ENCODE results near the gene TMC8. TPM values are rescaled to one million over a fixed set of nuclear protein-coding genes. Genes with fewer than 3 reads are reported as not detected.

Gene TMC8
- total and polyA plus RNA-seq, 2 experiments from 2014 or later, result 1.1 to 3.1 TPM

DNA sequence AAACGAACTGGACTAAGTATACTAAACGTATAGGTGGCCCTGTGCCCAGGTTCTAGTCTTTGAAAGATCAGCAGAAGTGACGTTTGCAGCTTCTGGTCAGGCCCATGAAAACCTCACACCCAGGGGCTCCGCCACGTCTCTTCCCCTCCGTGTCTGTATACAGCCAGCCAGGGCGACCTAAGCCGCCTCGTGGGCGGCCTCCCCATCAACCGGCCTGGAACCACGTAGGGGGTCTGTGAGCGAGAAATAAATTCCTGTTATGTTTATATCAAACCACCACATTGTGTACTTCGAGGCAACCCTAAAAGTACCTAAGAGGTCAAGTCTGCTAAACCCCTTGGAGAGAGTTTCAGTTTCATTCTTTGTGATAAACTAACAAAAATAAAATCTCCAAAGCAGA, 49.5 kb downstream of the TMC8 start:
- Histone ChIP-seq H3K4me1 (ENCODE audit: low read depth) (peaks cover 27% of the 10 kb centered on the region), H3K9me3 (ENCODE audit: low read depth) (no peaks in the 10 kb centered on the region), H3K27ac (peak overlapping the region; percentile 48), H3K36me3 (no peaks in the 10 kb centered on the region), H3K4me3 (no peak overlapping the region), H3K27me3 (no peaks in the 10 kb centered on the region)
- no peak for DNase-seq (ENCODE audit: low read depth in 1 of 2, low spot score in 1 of 2)
- TF ChIP-seq, protein P1, sequence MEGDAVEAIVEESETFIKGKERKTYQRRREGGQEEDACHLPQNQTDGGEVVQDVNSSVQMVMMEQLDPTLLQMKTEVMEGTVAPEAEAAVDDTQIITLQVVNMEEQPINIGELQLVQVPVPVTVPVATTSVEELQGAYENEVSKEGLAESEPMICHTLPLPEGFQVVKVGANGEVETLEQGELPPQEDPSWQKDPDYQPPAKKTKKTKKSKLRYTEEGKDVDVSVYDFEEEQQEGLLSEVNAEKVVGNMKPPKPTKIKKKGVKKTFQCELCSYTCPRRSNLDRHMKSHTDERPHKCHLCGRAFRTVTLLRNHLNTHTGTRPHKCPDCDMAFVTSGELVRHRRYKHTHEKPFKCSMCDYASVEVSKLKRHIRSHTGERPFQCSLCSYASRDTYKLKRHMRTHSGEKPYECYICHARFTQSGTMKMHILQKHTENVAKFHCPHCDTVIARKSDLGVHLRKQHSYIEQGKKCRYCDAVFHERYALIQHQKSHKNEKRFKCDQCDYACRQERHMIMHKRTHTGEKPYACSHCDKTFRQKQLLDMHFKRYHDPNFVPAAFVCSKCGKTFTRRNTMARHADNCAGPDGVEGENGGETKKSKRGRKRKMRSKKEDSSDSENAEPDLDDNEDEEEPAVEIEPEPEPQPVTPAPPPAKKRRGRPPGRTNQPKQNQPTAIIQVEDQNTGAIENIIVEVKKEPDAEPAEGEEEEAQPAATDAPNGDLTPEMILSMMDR (IDR thresholded peaks at IDR 0.05; ENCODE audit: low read depth, low read length), result no peak

DNA sequence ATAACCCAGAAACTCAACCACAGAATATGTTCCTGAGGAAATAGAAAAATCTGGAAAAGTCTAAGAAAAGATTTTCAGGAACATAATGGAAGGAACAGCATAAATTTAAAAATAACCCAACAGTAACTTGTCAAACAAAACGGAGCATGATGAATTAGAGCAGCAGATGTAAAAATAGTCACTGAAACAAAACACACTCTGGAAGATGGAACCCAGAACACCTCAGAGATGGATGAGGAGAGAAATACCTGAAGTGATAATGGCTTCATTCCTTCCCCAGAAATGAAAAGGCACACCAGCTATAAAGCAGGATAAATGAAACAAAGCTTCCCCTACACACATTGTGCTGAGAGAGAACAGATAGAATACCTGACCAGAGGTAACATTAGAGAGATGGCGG, 49.9 kb downstream of the TMC8 start:
- no peak for DNase-seq (ENCODE audit: low read depth in 1 of 2, low spot score in 1 of 2)
- H3K36me3 ChIP-seq, result no peaks in the 10 kb centered on the region
- H3K4me3 ChIP-seq, result no peak overlapping the region
- peaks cover 27% of the 10 kb centered on the region for H3K4me1 ChIP-seq (ENCODE audit: low read depth)
- H3K9me3 ChIP-seq (ENCODE audit: low read depth), result no peaks in the 10 kb centered on the region
- TF ChIP-seq, protein P1 (IDR thresholded peaks at IDR 0.05; ENCODE audit: low read depth, low read length), result no peak
- H3K27me3 ChIP-seq, result no peaks in the 10 kb centered on the region
- H3K27ac ChIP-seq, result peak overlapping the region; percentile 48

DNA sequence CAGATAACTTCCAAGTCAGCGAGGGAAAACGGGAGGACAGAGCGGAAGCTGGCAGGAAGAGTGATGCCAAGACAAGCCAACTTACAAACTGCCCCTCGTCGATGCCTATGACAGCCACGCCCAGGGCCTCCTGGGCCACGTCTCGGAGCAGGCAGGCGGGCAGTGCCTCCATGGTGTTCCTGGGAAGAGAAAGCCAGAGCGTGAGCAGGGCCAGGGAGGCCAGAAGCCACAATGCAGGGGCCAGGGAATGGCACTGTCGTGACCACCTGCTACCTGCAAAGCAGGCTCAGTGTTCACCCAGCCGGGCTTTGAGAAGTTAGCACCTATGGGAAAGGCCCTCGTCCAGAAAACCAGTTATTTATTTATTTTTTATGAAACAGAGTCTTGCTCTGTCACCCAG, 51.9 kb downstream of the TMC8 start:
- H3K27me3 ChIP-seq, result no peaks in the 10 kb centered on the region
- DNase-seq (ENCODE audit: low read depth in 1 of 2, low spot score in 1 of 2), result no peak
- peaks cover 13% of the 10 kb centered on the region for H3K4me1 ChIP-seq (ENCODE audit: low read depth)

DNA sequence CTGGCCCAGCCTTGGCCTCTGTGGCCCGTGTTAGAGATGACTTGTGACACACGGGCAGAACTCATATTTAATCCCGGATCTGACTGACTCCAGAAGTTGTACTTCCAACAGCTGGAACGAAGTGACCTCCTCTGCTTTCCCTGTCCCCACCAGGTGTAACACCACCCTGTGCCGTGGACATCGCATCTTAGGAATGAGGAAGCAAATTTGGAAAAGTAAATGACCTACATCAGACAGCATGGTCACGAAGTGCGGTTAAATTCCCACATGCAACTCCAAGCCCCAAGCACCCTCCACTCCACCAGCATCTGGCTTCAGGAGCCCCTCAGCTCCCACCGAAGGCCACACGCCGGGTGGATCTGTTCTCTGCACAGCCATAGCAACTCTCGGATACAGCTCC, 53.3 kb downstream of the TMC8 start:
- Histone ChIP-seq H3K27ac (no peak overlapping the region), H3K36me3 (no peaks in the 10 kb centered on the region)
- TF ChIP-seq, protein P1 (IDR thresholded peaks at IDR 0.05; ENCODE audit: low read depth, low read length), result no peak

More for the DNA sequence above, 51.9 kb downstream of the TMC8 start:
- TF ChIP-seq, protein P1 (IDR thresholded peaks at IDR 0.05; ENCODE audit: low read depth, low read length), result no peak
- Histone ChIP-seq H3K9me3 (ENCODE audit: low read depth) (no peaks in the 10 kb centered on the region), H3K4me3 (no peak overlapping the region), H3K27ac (no peak overlapping the region), H3K36me3 (no peaks in the 10 kb centered on the region)

DNA sequence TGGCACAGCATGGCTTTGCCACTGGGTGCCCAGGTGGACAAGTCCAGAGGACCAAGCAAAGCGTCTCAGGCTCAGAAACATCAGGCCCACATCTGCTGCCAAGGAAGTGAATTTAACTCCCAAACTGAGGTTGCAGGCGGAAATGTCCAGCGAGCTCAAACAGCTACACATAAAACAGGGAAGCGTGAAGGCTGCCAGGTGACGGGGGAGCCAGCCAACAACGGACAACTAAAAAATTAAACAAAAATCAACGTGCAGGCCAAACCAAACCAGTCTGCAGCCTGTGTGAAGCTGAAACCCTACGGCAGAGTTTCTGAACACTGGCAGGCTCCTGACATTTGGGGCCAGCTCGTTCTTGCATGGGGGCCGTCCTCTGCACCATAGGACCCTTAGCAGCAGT, 53.8 kb downstream of the TMC8 start:
- no peak overlapping the region for H3K4me3 ChIP-seq
- no peaks in the 10 kb centered on the region for H3K36me3 ChIP-seq
- no peak for DNase-seq (ENCODE audit: low read depth in 1 of 2, low spot score in 1 of 2)
- H3K9me3 ChIP-seq (ENCODE audit: low read depth), result no peaks in the 10 kb centered on the region
- no peak overlapping the region for H3K27ac ChIP-seq
- TF ChIP-seq, protein P1 (IDR thresholded peaks at IDR 0.05; ENCODE audit: low read depth, low read length), result no peak
- peaks cover 19% of the 10 kb centered on the region for H3K4me1 ChIP-seq (ENCODE audit: low read depth)
- H3K27me3 ChIP-seq, result no peaks in the 10 kb centered on the region

More for the DNA sequence above, 53.3 kb downstream of the TMC8 start:
- no peaks in the 10 kb centered on the region for H3K27me3 ChIP-seq
- H3K9me3 ChIP-seq (ENCODE audit: low read depth), result no peaks in the 10 kb centered on the region
- no peak for DNase-seq (ENCODE audit: low read depth in 1 of 2, low spot score in 1 of 2)
- H3K4me3 ChIP-seq, result no peak overlapping the region
- H3K4me1 ChIP-seq (ENCODE audit: low read depth), result peaks cover 19% of the 10 kb centered on the region

DNA sequence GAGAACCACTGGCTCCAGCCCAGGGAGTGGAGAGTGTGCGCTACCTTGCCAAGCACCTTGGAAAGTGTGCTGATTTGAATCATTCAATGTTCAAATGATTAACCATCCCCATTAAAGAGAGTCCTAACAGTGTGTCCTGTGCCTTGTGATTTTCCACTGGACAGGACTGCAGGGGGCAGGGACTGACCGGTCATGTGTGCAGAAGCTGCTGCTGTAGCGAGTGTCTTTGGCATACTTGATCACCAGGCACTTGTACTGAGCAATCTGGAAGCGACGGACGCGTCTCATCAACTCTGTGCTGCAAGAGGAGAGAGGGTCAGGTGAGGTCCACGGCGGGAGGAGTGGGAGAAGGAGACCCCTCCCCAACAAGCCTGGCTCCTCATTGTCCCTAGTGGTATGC, 54.3 kb downstream of the TMC8 start:
- Histone ChIP-seq H3K27me3 (no peaks in the 10 kb centered on the region), H3K4me1 (ENCODE audit: low read depth) (peaks cover 17% of the 10 kb centered on the region), H3K9me3 (ENCODE audit: low read depth) (no peaks in the 10 kb centered on the region), H3K4me3 (no peak overlapping the region), H3K27ac (no peak overlapping the region), H3K36me3 (no peaks in the 10 kb centered on the region)
- DNase-seq (ENCODE audit: low read depth in 1 of 2, low spot score in 1 of 2), result no peak
- TF ChIP-seq, protein P1 (IDR thresholded peaks at IDR 0.05; ENCODE audit: low read depth, low read length), result no peak

Data from cardiac muscle cell (in vitro differentiated cells and primary cell).